HEK293T (cell line): ENCODE data around the gene DDI2.

Experiments used
- FOXA1 ChIP-seq: fragments of 450-650 bp; IDR thresholded peaks from 2 replicates; pipeline ENCODE4 v1.6.1; 2016; ENCODE audit warnings: mild to moderate bottlenecking
- FOXM1 ChIP-seq: fragments of 450-650 bp; IDR thresholded peaks from 2 replicates; pipeline ENCODE4 v1.6.1; 2017; ENCODE audit warnings: mild to moderate bottlenecking, borderline replicate concordance
- PKNOX1 ChIP-seq: fragments of 450-650 bp; IDR thresholded peaks from 2 replicates; pipeline ENCODE4 v1.6.1; 2016
- SP1 ChIP-seq: fragments of 450-650 bp; IDR thresholded peaks from 2 replicates; pipeline ENCODE4 v1.6.1; 2017

- TF ChIP-seq PKNOX1 (no peak), SP1 (no peak), FOXM1 (no peak), FOXA1 (no peak)
Measured at GRCh38 chr1:15702722-15703550, 85.7 kb downstream of the DDI2 start.
